H4 (cell line): ENCODE results near the gene ABCA9. TPM values are rescaled to one million over a fixed set of nuclear protein-coding genes. Genes with fewer than 3 reads are reported as not detected.
"Not testable (repeated sequence)": the region's sequence is repeated elsewhere in the genome, so short reads cannot be mapped to it uniquely, and the experiment has no call there.

Experiments
- DNase-seq: peaks from one replicate; pipeline ENCODE4 v3.0.0-alpha.2; 2015; ENCODE audit warnings: low spot score
- total RNA-seq: library from RNA; depleted of rRNA; stranded (reverse); fragments of >200 nt; shearing (Covaris generic); gene quantifications from 2 replicates; pipeline ENCODE4 v1.2.3, GENCODE V29; 2014; rRNA removed

Gene ABCA9, protein sequence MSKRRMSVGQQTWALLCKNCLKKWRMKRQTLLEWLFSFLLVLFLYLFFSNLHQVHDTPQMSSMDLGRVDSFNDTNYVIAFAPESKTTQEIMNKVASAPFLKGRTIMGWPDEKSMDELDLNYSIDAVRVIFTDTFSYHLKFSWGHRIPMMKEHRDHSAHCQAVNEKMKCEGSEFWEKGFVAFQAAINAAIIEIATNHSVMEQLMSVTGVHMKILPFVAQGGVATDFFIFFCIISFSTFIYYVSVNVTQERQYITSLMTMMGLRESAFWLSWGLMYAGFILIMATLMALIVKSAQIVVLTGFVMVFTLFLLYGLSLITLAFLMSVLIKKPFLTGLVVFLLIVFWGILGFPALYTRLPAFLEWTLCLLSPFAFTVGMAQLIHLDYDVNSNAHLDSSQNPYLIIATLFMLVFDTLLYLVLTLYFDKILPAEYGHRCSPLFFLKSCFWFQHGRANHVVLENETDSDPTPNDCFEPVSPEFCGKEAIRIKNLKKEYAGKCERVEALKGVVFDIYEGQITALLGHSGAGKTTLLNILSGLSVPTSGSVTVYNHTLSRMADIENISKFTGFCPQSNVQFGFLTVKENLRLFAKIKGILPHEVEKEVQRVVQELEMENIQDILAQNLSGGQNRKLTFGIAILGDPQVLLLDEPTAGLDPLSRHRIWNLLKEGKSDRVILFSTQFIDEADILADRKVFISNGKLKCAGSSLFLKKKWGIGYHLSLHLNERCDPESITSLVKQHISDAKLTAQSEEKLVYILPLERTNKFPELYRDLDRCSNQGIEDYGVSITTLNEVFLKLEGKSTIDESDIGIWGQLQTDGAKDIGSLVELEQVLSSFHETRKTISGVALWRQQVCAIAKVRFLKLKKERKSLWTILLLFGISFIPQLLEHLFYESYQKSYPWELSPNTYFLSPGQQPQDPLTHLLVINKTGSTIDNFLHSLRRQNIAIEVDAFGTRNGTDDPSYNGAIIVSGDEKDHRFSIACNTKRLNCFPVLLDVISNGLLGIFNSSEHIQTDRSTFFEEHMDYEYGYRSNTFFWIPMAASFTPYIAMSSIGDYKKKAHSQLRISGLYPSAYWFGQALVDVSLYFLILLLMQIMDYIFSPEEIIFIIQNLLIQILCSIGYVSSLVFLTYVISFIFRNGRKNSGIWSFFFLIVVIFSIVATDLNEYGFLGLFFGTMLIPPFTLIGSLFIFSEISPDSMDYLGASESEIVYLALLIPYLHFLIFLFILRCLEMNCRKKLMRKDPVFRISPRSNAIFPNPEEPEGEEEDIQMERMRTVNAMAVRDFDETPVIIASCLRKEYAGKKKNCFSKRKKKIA (N-terminal part only)
- not detected in 2 replicates for total RNA-seq

DNA sequence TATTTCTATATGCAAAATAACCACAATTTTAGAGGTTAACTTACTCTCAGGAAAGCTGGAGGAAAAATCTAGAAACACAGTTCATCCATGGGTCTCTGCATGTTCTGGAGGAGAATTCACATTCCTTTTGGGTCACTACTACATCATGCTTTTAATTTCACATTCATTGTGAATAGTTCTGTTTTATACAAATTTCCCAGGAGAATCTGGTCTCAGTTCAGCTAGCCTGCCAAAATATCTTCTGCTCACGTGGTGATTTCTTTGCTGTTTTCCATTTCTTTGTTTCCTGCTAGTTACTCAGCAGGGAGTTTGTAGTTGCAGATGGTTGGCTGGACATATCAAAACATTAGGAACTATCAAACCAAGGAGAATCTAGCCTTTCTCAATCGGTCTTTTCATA lies at the start of gene ABCA9:
TSS of gene ABCA9 (minus strand) at position 106 of the 400 bp plus-strand sequence. CDS start 9,801 bp downstream, outside the sequence.
- DNase-seq, result no peak

DNA sequence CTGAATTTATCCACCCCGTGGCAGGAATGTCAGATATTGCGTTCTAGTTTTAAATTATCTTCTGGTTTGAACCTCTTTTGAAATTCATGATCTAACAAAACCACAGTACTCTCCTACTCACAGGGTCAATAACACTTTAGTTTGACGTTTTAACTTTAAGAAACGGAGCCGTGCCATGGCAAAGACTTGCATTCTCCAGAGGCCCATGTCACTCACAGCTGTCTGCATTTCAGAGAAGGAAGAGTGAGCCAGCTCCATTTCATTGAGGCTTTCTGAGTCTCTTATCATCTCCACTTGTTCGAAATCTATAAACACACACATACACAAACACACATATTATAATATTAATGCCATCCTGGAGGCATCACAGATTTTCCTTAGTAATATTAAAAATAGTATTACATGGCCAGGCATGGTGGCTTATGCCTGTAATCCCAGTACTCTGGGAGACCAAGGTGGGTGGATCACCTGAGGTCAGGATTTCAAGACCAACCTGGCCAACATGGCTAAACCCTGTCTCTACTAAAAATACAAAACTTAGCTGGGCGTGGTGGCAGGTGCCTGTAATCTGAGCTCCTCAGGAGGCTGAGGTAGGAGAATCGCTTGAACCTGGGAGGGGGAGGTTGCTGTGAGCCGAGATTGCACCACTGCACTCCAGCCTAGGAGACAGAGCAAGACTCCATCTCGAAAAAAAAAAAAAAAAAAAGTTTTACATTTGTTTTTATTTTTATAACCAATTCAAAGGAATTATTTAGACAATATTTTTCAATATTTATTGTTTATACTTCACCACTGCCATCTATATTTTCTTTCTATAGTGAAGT lies 45.4 kb upstream of the ABCA9 start:
- no peak for DNase-seq

DNA sequence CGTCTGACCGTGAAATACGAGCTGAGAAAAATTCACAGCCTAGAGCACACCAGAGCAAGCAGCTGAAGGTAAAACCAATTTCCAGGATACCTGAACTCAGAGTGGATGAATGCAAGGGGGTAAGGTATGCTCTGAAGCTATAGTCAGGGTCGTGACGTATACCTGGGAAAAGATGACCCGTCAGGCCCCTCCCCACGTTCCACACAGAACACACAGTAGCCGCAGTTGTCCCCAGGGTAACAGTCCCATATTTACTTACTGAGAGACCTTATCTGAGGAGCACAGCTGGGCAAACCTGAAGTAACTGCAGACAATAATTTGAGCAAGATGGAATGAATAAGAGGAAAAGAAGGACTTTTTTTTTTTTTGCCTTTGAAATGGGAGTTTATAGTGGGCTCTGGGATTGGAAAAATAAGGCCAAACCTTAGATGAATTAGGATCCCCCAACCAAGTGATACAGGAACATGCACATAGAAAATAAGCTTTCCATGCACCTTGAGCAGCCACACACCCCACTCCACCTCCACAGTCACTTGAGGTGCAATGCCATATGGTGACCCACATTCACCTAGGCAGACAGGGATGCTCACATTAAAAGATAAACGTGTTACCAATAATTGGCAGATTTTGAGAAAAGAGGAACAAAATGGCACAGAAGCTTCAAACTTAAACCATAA lies 43.0 kb upstream of the ABCA9 start:
- no peak for DNase-seq

DNA sequence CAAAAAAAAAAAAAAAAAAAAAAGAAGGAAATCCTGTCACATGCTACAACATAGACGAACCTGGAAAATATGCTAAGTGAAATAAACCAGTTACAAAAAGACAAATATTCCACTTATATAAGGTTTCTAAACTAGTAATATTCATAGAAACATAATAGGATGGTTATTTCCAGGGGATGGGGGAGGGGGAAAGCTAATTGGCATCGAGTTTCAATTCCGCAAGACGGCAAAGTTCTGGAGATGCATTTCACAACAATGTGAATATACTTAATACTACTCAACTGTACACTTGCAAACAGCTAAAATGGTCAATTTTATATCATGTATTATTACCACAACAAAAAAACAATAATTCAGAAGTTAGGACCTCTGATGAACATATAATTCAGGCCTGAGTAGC lies 37.9 kb upstream of the ABCA9 start:
- no peak for DNase-seq

DNA sequence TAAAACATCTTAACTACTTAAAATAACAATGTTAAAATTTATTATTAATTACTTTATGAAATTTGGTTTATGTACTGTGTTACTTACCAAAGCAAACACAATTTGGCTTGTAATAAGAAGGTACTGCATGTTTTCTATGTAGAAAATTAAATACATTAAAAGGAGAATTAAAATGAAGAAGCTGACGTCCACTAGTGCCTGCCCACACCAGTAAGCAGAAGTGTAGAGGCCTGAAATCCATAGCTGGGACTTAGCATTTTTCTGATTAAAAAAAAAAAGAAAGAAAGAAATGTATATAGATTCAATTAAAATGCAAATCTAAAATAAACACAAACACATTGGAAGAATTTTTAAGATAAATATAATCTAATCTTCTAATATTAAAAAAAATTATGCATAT lies 35.8 kb upstream of the ABCA9 start:
- DNase-seq, result no peak

DNA sequence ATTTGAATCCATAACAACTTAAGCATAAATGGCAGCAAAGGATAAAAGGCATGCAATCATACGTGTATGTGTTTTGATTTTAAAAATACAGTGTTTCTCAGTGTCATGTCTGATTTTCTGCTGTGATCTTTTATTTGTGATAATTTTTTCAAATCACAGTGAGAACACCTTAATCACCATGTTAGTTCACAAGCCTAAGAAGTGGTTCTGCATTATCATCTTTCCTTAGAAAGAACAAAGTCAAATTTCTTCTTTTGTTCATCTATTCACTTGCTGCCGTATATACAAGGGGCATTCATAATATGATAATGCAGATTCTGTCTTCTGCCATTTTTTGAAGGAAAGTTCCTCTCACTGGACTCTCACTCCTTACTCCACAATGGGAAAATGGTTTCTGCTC lies 33.3 kb upstream of the ABCA9 start:
- DNase-seq, result no peak

DNA sequence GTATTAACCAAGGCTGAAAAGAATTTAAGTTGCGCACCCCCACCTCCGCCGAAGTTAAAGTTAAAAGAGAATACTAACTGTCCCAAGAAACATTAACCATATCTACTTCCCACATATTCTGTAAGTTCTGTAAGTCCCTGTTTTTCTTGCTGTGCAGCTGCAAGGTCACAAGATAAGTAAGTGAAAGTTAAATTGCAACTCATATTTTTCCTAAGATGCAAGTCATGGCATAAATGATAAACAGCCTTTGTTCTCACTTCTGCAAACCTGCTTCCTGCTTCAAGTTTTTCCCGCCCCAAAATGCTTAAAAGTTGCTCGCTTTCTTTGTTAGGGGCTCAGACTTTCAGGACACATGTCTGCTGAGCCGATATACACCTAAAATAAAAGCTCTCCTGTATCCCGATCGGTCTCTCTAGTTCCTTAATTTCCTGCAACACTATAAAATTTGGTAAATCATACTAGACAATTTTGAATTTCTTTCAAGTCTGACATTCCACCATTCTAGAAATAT lies 32.6 kb upstream of the ABCA9 start:
- no peak for DNase-seq

DNA sequence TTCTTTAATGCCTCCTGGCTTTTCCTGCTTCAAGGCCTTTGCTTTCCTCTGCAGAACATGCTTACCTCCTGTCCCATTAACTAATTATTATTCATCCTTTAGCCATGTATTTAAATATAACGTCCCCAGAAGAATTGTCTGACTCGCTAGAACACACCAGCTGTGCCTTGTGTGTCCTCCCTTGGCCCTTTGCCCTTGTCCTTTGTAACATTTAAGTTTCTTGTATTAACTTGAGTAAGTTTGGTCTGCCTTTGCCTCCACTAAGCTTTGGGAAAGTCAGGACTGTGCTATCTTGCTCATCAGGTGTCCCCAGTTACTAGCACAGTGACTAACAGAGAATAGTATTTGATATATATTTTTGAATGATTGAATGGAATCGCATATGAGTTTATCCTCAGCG lies 29.6 kb upstream of the ABCA9 start:
- no peak for DNase-seq

DNA sequence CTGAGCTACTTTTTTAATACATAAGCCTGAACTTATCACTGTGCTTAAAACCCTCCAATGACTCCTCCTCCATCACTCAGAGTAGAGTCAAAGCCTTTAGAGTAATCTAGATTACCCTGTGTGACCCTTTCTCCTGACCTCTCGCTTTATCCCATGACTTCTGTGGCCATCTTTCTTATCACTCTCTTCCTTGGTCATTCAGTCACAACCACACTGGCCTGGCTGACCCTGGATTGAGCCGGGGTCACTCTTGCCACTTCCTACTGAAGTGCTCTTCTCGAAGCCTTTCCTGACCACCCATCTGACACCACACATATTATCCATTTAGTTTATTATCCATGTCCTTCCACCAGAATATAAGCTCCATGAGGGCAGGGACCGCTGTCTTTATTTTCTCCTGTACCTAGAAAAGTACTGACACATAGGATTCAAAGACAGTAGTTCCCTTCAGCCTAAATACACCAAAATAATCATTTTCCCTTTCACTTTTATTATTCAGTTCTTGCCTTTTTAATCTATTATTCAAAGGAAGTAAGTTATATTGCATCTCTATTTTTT lies 28.0 kb upstream of the ABCA9 start:
- no peak for DNase-seq

DNA sequence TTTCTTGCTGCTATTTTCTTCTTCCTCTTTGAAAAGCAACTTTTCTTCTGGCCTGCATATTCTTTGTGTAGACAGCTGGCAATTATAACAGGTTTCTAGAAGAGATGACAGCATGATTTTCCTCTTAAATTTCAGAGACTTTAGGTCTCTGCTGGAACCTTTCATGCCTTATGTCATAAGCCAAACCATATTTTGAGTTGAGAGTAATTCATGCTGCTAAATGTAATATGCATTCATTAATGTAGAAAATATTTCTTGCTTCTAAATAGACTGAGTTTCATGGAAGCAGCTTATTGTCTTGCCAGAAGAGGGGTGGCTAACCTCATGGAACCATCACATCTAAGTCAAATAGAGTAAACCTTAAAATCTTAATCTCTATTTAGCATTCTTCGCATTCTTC lies 25.9 kb upstream of the ABCA9 start:
- no peak for DNase-seq

DNA sequence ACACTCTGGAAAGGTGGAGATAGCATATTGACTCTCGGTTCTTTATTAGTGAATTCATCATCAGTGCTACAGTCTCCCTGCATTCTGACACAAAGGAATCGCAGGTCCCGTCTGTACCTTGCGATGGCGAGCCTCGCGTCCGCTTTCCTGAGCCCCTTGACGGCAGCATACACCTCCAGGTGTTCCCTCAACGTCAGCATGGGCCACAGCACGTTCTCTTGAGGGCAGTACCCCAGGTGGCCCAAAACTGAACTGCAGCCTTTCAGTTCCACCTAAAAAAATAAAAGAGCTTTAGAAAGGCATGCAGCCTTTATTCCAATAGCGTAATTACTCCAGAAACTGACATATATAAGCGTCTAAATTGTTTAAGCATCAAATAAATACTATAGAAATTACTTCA lies 24.2 kb upstream of the ABCA9 start:
- no peak for DNase-seq

DNA sequence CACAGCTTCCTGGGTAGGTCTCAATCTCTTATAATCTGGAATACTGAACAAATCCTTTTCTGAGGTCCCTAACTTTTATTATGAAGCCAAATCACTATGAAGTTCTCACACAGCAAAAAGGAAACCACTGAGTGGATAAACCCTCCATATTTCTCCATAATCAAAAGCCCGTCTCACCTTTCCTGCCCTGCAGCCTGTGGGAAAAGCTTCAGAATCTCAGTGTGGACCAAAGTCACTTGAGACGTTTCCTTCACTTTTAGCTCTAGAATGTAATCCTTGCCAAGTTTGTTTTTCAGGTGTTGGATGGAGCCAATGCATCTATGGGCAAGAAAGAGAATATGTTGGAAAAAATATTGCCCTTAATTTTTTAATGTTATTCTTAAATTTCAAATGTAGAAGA lies 22.0 kb upstream of the ABCA9 start:
- DNase-seq, result no peak

DNA sequence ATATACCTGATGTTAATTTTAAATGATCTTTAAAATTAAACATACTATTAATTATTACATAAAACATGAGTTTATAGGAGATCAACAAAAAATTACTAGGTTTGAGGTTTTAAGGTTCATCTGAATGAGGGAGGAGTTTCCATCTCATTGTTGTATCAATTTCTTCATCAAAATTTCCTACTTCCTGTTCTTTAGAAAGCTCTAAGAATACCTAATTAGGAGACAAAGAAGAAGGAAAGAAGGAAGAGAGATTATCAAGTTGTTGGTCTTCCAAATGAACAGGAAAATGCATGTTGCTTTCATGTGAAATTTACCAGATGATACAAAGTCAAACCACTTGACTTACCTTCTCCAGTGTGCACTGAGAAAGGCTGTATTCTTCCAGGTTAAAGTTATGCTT lies 18.1 kb upstream of the ABCA9 start:
- DNase-seq, result no peak

DNA sequence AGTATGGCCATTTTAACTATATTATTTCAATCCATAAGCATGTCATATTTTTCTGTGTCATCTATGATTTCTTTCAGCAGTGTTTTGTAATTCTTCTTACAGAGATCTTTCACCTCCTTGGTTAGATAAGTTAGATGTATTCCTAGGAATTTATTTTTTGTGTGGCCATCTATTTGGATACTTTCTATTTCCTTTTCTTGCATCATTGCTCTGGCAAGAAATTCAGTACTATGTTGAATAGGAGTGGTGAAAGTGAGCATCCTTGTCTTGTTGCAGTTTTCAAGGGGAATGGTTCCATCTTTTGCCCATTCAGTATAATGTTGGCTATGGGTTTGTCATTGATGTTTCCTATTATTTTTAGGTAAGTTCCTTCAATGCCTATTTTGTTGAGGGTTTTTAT lies 15.1 kb upstream of the ABCA9 start:
- DNase-seq, result no peak

DNA sequence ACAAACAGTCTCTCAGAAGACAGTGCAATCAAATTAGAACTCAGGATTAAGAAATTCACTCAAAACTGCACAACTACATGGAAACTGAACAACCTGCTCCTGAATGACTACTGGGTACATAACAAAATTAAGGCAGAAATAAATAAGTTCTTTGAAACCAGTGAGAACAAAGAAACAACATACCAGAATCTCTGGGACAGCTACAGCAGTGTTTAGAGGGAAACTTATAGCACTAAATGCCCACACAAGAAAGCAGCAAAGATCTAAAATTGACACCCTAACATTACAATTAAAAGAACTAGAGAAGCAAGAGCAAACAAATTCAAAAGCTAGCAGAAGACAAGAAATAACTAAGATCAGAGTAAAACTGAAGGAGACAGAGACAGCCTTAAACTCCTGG lies 12.7 kb upstream of the ABCA9 start:
- not testable (repeated sequence) for DNase-seq

DNA sequence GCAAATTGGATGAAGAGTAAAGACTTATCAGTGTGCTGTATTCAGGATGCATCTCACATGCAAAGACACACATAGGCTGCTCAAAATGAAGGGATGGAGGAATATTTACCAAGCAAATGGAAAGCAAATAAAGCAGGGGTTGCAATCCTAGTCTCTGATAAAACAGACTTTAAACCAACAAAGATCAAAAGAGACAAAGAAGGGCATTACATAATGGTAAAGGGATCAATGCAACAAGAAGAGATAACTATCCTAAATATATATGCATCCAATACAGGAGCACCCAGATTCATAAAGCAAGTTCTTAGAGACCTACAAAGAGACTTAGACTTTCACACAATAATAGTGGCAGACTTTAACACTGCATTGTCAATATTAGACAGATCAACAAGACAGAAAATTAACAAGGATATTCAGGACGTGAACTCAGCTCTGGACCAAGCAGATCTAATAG lies 12.1 kb upstream of the ABCA9 start:
- DNase-seq, result not testable (repeated sequence)

DNA sequence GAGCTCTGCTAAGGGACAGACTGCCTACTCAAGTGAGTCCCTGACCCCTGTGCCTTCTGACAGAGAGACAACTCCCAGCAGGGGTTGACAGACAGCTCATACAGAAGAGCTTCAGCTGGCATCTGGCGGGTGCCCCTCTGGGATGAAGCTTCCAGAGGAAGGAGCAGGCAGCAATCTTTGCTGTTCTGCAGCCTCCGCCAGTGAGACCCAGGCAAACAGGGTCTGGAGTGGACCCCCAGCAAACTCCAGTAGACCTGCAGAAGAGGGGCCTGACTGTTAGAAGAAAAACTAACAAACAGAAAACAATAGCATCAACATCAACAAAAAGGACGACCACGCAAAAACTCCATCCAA lies 10.5 kb upstream of the ABCA9 start:
- not testable (repeated sequence) for DNase-seq

DNA sequence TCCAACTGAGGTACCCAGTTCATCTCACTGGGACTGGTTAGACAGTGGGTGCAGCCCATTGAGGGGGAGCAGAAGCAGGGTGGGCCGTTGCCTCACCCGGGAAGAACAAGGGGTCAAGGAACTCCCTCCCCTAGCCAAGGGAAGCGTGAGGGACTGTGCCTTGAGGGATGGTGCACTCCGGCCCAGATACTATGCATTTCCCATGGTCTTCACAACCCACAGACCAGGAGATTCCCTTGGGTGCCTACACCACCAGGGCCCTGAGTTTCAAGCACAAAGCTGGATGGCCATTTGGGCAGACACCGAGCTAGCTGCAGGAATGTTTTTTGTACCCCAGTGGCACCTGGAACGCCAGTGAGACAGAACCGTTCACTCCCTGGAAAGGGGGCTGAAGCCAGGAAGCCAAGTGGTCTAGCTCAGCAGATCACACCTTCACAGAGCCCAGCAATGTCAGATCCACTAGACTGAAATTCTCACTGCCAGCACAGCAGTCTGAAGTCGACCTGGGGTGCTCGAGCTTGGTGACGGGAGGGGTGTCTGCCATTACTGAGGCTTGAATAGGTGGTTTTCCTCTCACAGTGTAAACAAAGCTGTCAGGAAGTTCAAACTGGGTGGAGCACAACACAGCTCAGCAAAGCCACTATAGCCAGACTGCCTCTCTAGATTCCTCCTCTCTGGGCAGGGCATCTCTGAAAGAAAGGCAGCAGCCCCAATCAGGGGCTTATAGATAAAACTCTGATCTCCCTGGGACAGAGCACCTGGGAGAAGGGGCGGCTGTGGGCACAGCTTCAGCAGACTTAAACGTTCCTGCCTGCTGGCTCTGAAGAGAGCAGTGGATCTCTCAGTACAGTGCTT lies 9.9 kb upstream of the ABCA9 start:
- DNase-seq, result not testable (repeated sequence)

DNA sequence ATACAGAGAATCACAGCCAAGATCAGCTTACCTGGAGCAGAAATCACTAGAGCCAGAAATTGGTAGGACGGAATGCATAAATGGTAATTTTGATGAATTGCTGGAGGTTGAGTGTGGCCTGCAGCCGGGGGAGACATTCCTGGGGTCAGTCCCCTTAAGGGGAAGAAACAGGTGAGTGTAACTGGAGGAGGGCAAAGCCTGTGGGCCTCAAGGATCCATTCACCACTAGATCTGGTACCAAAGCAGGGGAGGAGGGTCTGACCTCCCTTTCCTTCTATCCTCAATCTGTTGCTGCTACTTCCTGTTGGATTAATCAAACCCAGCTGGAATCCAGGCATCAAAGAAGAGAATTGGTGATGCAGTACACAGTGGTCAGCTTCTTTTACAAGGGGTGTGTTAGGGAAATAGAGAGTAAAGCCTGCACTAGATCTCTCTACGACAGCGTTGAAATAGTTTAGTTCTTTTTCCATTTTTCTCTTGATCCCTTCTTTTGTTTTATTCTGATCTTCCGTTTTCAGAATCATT lies 8.6 kb upstream of the ABCA9 start:
- DNase-seq, result no peak
